Esophagus squamous epithelium (tissue), 4 donors: ENCODE measurements around the gene ARHGAP23.

Experiments
- CTCF ChIP-seq, 6 experiments: fragments of 450-650 bp in 4 of 6; fragments of 200-600 bp in 2 of 6; sonication (generic) in 2 of 6; IDR thresholded peaks; one replicate each; pipeline ENCODE4 v1.5.1; 2016 to 2019; ENCODE audit warnings: antibody characterized with exemption in 6 of 6, mild to moderate bottlenecking in 4 of 6, moderate library complexity in 4 of 6
- POLR2A ChIP-seq, 4 donors: fragments of 450-650 bp; IDR thresholded peaks; one replicate each; pipeline ENCODE4 v1.6.1; 2017; ENCODE audit warnings: antibody characterized with exemption in 4 of 4, mild to moderate bottlenecking in 4 of 4, moderate library complexity in 3 of 4

- TF ChIP-seq CTCF (IDR thresholded peaks at IDR 0.05) (no peak), POLR2A (IDR thresholded peaks at IDR 0.05) (no peak)
Measured at GRCh38 chr17:38455288-38455915, 27.1 kb downstream of the ARHGAP23 start.
